Measurements from ENCODE around the gene VAV2.
A peak's percentile ranks its signal among the peaks of the same experiment; 100 is the strongest.

DNA sequence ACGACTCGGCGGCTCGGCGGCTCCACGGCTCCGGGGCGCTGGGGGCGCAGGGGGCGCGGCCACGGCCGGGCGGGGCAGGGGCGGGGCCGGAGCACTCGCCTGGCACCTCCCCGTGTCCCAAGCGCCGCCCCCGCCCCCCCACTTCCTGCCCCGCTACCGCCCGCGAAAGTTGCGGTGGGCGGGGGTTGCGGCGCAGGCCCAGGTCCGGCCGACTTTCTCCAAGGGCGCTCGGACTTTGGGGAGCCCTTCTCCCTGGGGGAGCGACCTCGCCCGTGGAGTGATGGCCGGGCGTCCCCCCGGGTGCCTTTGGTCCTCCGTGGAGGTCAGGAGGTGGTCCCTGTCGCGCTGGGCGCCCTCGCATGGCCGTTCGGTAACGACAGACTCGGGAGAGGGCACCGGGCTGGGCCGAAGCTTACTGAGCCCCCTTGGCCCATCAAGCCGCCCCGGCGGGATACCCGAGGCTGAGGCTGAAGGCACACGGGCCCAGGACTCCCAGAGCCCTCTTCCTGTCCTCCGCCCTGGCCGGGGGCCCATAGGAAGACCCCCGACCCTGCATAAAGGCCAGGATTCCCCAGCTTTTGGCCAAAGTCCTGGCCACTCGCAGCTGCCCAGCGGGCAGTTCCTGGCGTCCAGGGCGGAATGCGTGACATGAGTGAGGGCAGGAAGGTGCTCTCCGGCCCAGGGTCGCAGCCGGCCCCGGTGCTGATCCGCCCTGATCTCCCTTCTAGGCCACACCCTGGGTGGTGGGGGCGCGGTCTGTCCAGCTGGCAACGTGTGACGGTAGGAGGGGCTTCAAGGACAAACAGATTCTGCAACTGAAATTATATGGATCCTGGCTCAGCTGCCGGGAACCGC lies 883 bp upstream of the VAV2 start:
- TF ChIP-seq, protein P1, sequence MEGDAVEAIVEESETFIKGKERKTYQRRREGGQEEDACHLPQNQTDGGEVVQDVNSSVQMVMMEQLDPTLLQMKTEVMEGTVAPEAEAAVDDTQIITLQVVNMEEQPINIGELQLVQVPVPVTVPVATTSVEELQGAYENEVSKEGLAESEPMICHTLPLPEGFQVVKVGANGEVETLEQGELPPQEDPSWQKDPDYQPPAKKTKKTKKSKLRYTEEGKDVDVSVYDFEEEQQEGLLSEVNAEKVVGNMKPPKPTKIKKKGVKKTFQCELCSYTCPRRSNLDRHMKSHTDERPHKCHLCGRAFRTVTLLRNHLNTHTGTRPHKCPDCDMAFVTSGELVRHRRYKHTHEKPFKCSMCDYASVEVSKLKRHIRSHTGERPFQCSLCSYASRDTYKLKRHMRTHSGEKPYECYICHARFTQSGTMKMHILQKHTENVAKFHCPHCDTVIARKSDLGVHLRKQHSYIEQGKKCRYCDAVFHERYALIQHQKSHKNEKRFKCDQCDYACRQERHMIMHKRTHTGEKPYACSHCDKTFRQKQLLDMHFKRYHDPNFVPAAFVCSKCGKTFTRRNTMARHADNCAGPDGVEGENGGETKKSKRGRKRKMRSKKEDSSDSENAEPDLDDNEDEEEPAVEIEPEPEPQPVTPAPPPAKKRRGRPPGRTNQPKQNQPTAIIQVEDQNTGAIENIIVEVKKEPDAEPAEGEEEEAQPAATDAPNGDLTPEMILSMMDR (IDR thresholded peaks at IDR 0.05; ENCODE audit: insufficient read depth, low read length, poor library complexity, severe bottlenecking) = peak; percentile 67
- TF ChIP-seq EZH2phosphoT487 (conservative IDR thresholded peaks at IDR 0.05; ENCODE audit: low read length) = no peak
